HG02798 (cell line): ENCODE data around the gene STUM.
"Not testable (repeated sequence)": the region's sequence is repeated elsewhere in the genome, so short reads cannot be mapped to it uniquely, and the experiment has no call there.

ENCODE experiments used
- ATAC-seq: cut with Tn5 transposase; IDR thresholded peaks from one replicate; pipeline ENCODE4 v1.9.1; 2021; ENCODE audit warnings: mild to moderate bottlenecking; ENCODE audit not compliant: unreplicated experiment, poor library complexity

The STUM gene

GRCh38 chr1:226578946-226579578, 30.5 kb downstream of the STUM start:
- no peak for ATAC-seq

- no peak for ATAC-seq
These were observed 31.3 kb downstream of the STUM start for GRCh38 chr1:226579781-226580323.

- no peak for ATAC-seq
These were observed 32.2 kb downstream of the STUM start for GRCh38 chr1:226580625-226581270.

- no peak for ATAC-seq
These were observed 33.2 kb downstream of the STUM start for GRCh38 chr1:226581650-226582330.

GRCh38 chr1:226582966-226583365, 34.4 kb downstream of the STUM start:
- no peak for ATAC-seq

- ATAC-seq = no peak
These were observed 35.6 kb downstream of the STUM start for GRCh38 chr1:226584164-226584563.

GRCh38 chr1:226586116-226586515, 37.6 kb downstream of the STUM start:
- ATAC-seq = no peak

- ATAC-seq = no peak
These were observed 38.3 kb downstream of the STUM start for GRCh38 chr1:226586650-226587422.

- ATAC-seq = no peak
These were observed 39.9 kb downstream of the STUM start for GRCh38 chr1:226588484-226588883.

GRCh38 chr1:226589008-226589733, 40.6 kb downstream of the STUM start:
- no peak for ATAC-seq

- no peak for ATAC-seq
These were observed 42.0 kb downstream of the STUM start for GRCh38 chr1:226590614-226591013.

GRCh38 chr1:226593541-226593940, 45.0 kb downstream of the STUM start:
- no peak for ATAC-seq

GRCh38 chr1:226596531-226597165, 48.1 kb downstream of the STUM start:
- no peak for ATAC-seq

- no peak for ATAC-seq
These were observed 49.3 kb downstream of the STUM start for GRCh38 chr1:226597616-226598454.

- ATAC-seq = no peak
These were observed 49.9 kb downstream of the STUM start for GRCh38 chr1:226598455-226598849.

- not testable (repeated sequence) for ATAC-seq
These were observed 50.4 kb downstream of the STUM start for GRCh38 chr1:226598955-226599354.

- no peak for ATAC-seq
These were observed 51.2 kb downstream of the STUM start for GRCh38 chr1:226599636-226600238.

- ATAC-seq = no peak
These were observed 51.7 kb downstream of the STUM start for GRCh38 chr1:226600254-226600653.
